Left lung (tissue), 10 donors: ENCODE measurements around the gene WNT5A. TPM values are rescaled to one million over a fixed set of nuclear protein-coding genes. Genes with fewer than 3 reads are reported as not detected.

Experiments used
- ATAC-seq: fragments of 200-7000 bp; cut with Tn5 transposase; one replicate; pipeline ENCODE4 v1.9.1; 2020; ENCODE audit warnings: moderate library complexity
- DNase-seq, 4 donors: peaks; one replicate each; pipeline ENCODE4 v3.0.0-alpha.2; 2013 to 2020
- H3K27ac ChIP-seq, 2 donors: fragments of 200-600 bp; sonication (generic) in 1 of 2; one replicate each; pipeline versions ENCODE4 v1.5.0 to v1.8.0; 2020 to 2021
- H3K27me3 ChIP-seq, 2 donors: fragments of 200-600 bp; sonication (generic) in 1 of 2; one replicate each; pipeline versions ENCODE4 v1.5.0 to v1.8.0; 2020 to 2021
- H3K36me3 ChIP-seq, 2 donors: fragments of 200-600 bp; sonication (generic) in 1 of 2; one replicate each; pipeline versions ENCODE4 v1.5.0 to v1.8.0; 2020 to 2021
- H3K4me1 ChIP-seq, 2 donors: fragments of 200-600 bp; one replicate each; pipeline ENCODE4 v1.8.0; 2021
- H3K4me3 ChIP-seq, 2 donors: fragments of 200-600 bp; sonication (generic) in 1 of 2; one replicate each; pipeline versions ENCODE4 v1.5.0 to v1.8.0; 2020 to 2021; ENCODE audit warnings: mild to moderate bottlenecking in 1 of 2
- H3K9me3 ChIP-seq, 2 donors: fragments of 200-600 bp; sonication (generic) in 1 of 2; one replicate each; pipeline versions ENCODE4 v1.5.0 to v1.8.0; 2020 to 2021
- intact Hi-C, 2 donors: fragments of 100-400 bp; cut with DNase I; formaldehyde crosslinking; loops; one replicate each; pipeline versions ENCODE4 v1.11.2 to v1.14.2; 2022
- polyA plus RNA-seq, 6 donors: library from polyadenylated mRNA; unstranded; fragments of 120-200 nt; gene quantifications; one replicate each; pipeline ENCODE4 v1.2.1, GENCODE V29; 2013; ENCODE audit not compliant: insufficient read length in 6 of 6
- total RNA-seq, 2 donors: library from RNA; stranded (reverse); fragmentation: NEBNext Ultra II Directional; extraction: Animal tissue kit (Norgen Biotek cat#: 25700); gene quantifications; one replicate each; pipeline ENCODE4 v1.2.1, GENCODE V29; 2021
- TF ChIP-seq, protein P1 (sequence below), 2 donors: fragments of 200-600 bp; sonication (generic) in 1 of 2; IDR thresholded peaks; one replicate each; pipeline versions ENCODE4 v1.5.0 to v1.8.0; 2021; ENCODE audit warnings: antibody characterized with exemption in 2 of 2
- donor health status: DM: no; HTN: yes; CAD: no.
- donor health status: DM: no; HTN: no; CAD: no.

Gene WNT5A
- total and polyA plus RNA-seq, 8 donors = 11.1 to 27.0 (median 19.2) TPM

DNA sequence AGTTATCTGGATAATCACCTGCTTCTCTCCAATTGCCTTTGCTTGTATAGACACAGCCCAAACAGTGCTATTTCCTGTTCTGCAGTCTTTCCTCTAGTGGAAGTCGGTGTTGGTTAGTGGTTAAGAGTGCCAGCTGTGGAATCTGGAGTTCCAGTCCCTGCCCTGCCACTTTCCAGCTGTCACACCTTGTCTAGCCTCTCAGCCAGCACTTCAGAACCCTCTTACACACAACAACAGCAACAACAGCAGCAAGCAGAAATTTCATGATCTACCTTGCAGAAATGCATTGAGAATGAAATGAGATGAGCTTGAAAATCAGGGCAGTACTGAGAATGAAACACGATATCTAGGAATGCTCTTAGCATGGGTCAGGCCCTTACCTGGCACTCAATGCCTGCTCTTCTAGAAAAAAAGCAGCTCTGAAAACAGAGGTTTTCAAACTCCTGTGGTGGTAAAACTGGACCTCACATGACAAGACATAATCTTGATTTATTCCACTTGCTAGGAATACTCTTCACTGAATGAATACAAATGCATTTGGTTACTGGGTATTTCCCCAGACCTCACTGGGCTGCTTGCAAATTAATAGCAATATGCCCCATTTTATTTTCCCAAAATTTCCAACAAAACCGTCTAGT lies 3.3 kb upstream of the WNT5A start:
- H3K27ac ChIP-seq = no peak overlapping the region
- intact Hi-C loops = no loop called here
- DNase-seq = no peak
- H3K4me1 ChIP-seq = peaks cover 8 to 18% of the 10 kb centered on the region in 2 donors
- H3K9me3 ChIP-seq = no peaks in the 10 kb centered on the region
- ATAC-seq = peak; percentile 43
- TF ChIP-seq, protein P1, sequence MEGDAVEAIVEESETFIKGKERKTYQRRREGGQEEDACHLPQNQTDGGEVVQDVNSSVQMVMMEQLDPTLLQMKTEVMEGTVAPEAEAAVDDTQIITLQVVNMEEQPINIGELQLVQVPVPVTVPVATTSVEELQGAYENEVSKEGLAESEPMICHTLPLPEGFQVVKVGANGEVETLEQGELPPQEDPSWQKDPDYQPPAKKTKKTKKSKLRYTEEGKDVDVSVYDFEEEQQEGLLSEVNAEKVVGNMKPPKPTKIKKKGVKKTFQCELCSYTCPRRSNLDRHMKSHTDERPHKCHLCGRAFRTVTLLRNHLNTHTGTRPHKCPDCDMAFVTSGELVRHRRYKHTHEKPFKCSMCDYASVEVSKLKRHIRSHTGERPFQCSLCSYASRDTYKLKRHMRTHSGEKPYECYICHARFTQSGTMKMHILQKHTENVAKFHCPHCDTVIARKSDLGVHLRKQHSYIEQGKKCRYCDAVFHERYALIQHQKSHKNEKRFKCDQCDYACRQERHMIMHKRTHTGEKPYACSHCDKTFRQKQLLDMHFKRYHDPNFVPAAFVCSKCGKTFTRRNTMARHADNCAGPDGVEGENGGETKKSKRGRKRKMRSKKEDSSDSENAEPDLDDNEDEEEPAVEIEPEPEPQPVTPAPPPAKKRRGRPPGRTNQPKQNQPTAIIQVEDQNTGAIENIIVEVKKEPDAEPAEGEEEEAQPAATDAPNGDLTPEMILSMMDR (IDR thresholded peaks at IDR 0.05) = no peak
- H3K36me3 ChIP-seq = no peaks in the 10 kb centered on the region
- H3K4me3 ChIP-seq = no peak overlapping the region
- H3K27me3 ChIP-seq = peaks cover 5 to 89% of the 10 kb centered on the region in 2 donors

GRCh38 chr3:55489798-55490132 lies 2.7 kb upstream of the WNT5A start:
- H3K4me3 ChIP-seq = no peak overlapping the region
- peaks cover 5 to 95% of the 10 kb centered on the region in 2 donors for H3K27me3 ChIP-seq
- no peaks in the 10 kb centered on the region for H3K9me3 ChIP-seq
- no peaks in the 10 kb centered on the region for H3K36me3 ChIP-seq
- DNase-seq (peak in 1 of 4 donors; percentile 80), ATAC-seq (peak; percentile 2)
- peaks cover 8 to 18% of the 10 kb centered on the region in 2 donors for H3K4me1 ChIP-seq
- TF ChIP-seq, protein P1 (IDR thresholded peaks at IDR 0.05) = no peak
- intact Hi-C loops = loop anchor here in 1 of 2 donors (10.0 kb wide), 1 partner anchor 255 kb away; no protein-coding TSS in a partner anchor
- H3K27ac ChIP-seq = no peak overlapping the region

- peaks cover 5 to 100% of the 10 kb centered on the region in 2 donors for H3K27me3 ChIP-seq
- intact Hi-C loops = loop anchor here in 1 of 2 donors (10.0 kb wide), 1 partner anchor 256 kb away; no protein-coding TSS in a partner anchor
- ATAC-seq = peak; percentile 18
- peak in 3 of 4 donors; percentile 64 to 81 (median 74) for DNase-seq
- peaks cover 8 to 18% of the 10 kb centered on the region in 2 donors for H3K4me1 ChIP-seq
- H3K27ac ChIP-seq = peak overlapping the region in 1 of 2 donors; percentile 67
- H3K9me3 ChIP-seq = no peaks in the 10 kb centered on the region
- TF ChIP-seq, protein P1 (IDR thresholded peaks at IDR 0.05) = no peak
- no peaks in the 10 kb centered on the region for H3K36me3 ChIP-seq
- peak overlapping the region; percentile 58 to 66 for H3K4me3 ChIP-seq
These were observed 1.4 kb upstream of the WNT5A start for GRCh38 chr3:55488398-55489055.

DNA sequence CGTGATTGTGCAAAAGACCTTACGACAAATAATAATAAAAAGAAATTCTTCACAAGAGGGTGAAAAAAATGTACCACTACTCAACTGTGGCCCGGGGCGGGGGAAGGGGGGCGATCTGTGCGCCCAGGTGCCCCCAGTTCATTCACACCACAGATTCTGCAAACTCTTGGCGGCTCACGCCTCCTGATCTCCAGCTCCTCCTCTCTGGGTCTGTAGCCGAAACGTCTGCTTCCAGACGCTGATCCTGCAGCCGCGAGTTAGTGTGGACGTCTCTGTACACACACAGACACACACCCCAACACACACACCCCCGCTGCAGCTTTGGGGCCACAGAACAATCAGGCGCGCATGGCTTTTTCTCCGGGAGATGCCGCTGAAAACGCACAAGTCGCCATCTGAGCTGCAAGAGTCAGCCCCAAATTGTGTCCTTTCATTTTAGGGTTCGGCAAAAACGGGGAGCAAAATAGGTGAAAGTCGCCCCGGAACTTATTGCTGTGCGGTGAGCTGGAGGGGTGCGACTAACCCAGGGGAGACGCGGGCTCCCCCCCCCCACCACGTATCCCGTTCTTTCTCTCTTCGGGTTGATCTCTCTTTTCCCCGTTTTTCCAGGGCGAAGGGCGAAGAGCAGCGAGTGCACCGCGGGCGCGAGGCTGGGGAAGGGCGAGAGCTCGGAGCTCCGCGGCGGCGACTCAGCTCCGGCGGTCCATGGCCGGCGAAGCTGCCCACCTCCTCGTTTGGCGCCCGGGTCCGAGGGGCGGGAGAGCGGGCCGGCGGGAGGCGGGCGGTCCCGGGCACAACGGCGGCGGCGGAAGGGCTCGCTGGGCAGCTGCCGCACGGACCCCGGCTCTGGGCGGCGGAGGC lies 505 bp upstream of the WNT5A start:
- H3K4me3 ChIP-seq = peak overlapping the region; percentile 58 to 66
- peak in 1 of 4 donors; percentile 47 for DNase-seq
- TF ChIP-seq, protein P1 (IDR thresholded peaks at IDR 0.05) = no peak
- H3K4me1 ChIP-seq = peaks cover 8 to 18% of the 10 kb centered on the region in 2 donors
- intact Hi-C loops = loop anchor here in 1 of 2 donors (10.0 kb wide), 1 partner anchor 257 kb away; no protein-coding TSS in a partner anchor
- no peaks in the 10 kb centered on the region for H3K36me3 ChIP-seq
- ATAC-seq = peak; percentile 8
- H3K9me3 ChIP-seq = no peaks in the 10 kb centered on the region
- peaks cover 9 to 100% of the 10 kb centered on the region in 2 donors for H3K27me3 ChIP-seq
- peak overlapping the region; percentile 65 to 72 for H3K27ac ChIP-seq
